HEK293 (cell line): ENCODE data around the gene LZIC.

Experiments
- PRDM6 ChIP-seq: fragments of 450-650 bp; formaldehyde crosslinking; IDR thresholded peaks from 2 replicates; pipeline ENCODE4 v1.5.1; 2017; ENCODE audit warnings: missing biosample characterization, missing genetic modification characterization
- SP2 ChIP-seq: fragments of 450-650 bp; formaldehyde crosslinking; IDR thresholded peaks from 2 replicates; pipeline ENCODE4 v1.5.1; 2016; ENCODE audit warnings: missing biosample characterization, missing genetic modification characterization
- ZNF335 ChIP-seq: fragments of 450-650 bp; formaldehyde crosslinking; conservative IDR thresholded peaks from 2 replicates; pipeline ENCODE4 v1.5.1; 2016; ENCODE audit warnings: missing biosample characterization, missing genetic modification characterization
- ZNF433 ChIP-seq: fragments of 450-650 bp; formaldehyde crosslinking; IDR thresholded peaks from 2 replicates; pipeline ENCODE4 v1.5.1; 2016; ENCODE audit warnings: missing biosample characterization, missing genetic modification characterization, low read depth
- TF ChIP-seq, protein P1 (sequence below): fragments of 450-650 bp; formaldehyde crosslinking; IDR thresholded peaks from 2 replicates; pipeline ENCODE4 v1.5.1; 2016; ENCODE audit warnings: missing biosample characterization, missing genetic modification characterization

GRCh38 chr1:9912264-9912936 is 30.8 kb downstream of the LZIC start:
- TF ChIP-seq ZNF335 (no peak), PRDM6 (tag by site-specific recombination) (no peak), ZNF433 (tag by site-specific recombination) (no peak), SP2 (tag by site-specific recombination) (no peak)
- TF ChIP-seq, protein P1, sequence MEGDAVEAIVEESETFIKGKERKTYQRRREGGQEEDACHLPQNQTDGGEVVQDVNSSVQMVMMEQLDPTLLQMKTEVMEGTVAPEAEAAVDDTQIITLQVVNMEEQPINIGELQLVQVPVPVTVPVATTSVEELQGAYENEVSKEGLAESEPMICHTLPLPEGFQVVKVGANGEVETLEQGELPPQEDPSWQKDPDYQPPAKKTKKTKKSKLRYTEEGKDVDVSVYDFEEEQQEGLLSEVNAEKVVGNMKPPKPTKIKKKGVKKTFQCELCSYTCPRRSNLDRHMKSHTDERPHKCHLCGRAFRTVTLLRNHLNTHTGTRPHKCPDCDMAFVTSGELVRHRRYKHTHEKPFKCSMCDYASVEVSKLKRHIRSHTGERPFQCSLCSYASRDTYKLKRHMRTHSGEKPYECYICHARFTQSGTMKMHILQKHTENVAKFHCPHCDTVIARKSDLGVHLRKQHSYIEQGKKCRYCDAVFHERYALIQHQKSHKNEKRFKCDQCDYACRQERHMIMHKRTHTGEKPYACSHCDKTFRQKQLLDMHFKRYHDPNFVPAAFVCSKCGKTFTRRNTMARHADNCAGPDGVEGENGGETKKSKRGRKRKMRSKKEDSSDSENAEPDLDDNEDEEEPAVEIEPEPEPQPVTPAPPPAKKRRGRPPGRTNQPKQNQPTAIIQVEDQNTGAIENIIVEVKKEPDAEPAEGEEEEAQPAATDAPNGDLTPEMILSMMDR (tag by site-specific recombination) = no peak
